Activated T-helper 1 cell treated with anti-CD3 and anti-CD28 coated beads, Interleukin-2, amount 50 U/mL, for 16 hours (primary cell): ENCODE measurements around the gene BBS12.

ENCODE experiments used
- DNase-seq, 2 donors: peaks; one replicate each; pipeline ENCODE4 v3.0.0-alpha.2; 2020; ENCODE audit warnings: low read depth in 1 of 2, low spot score in 1 of 2

Gene BBS12

GRCh38 chr4:122793811-122794210, 61.3 kb downstream of the BBS12 start:
- no peak for DNase-seq
